ENCODE measurements around the gene TBC1D22B.
A peak's percentile ranks its signal among the peaks of the same experiment; 100 is the strongest.

The TBC1D22B gene

GRCh38 chr6:37308069-37308815 is 50.7 kb downstream of the TBC1D22B start:
- Mint-ChIP-seq H3K9me3 (no peaks in the 10 kb centered on the region), H3K36me3 (ENCODE audit: low read depth) (peaks cover 17% of the 10 kb centered on the region), H3K27me3 (ENCODE audit: low read depth) (no peaks in the 10 kb centered on the region), H3K27ac (no peak overlapping the region), H3K4me1 (ENCODE audit: low read depth) (peaks cover 13% of the 10 kb centered on the region), H3K4me3 (no peak overlapping the region)
- no peak for DNase-seq (ENCODE audit: low spot score)

- Mint-ChIP-seq H3K4me1 (ENCODE audit: low read depth) (peaks cover 6% of the 10 kb centered on the region), H3K4me3 (no peak overlapping the region), H3K27ac (no peak overlapping the region), H3K36me3 (ENCODE audit: low read depth) (peaks cover 11% of the 10 kb centered on the region), H3K9me3 (no peaks in the 10 kb centered on the region), H3K27me3 (ENCODE audit: low read depth) (no peaks in the 10 kb centered on the region)
- DNase-seq (ENCODE audit: low spot score) = no peak
These were observed 51.5 kb downstream of the TBC1D22B start for GRCh38 chr6:37309046-37309445.

- H3K9me3 Mint-ChIP-seq = no peaks in the 10 kb centered on the region
- peaks cover 9% of the 10 kb centered on the region for H3K36me3 Mint-ChIP-seq (ENCODE audit: low read depth)
- no peak overlapping the region for H3K27ac Mint-ChIP-seq
- no peaks in the 10 kb centered on the region for H3K27me3 Mint-ChIP-seq (ENCODE audit: low read depth)
- no peak overlapping the region for H3K4me3 Mint-ChIP-seq
- no peak for DNase-seq (ENCODE audit: low spot score)
- peaks cover 5% of the 10 kb centered on the region for H3K4me1 Mint-ChIP-seq (ENCODE audit: low read depth)
These were observed 52.1 kb downstream of the TBC1D22B start for GRCh38 chr6:37309692-37310091.

GRCh38 chr6:37310966-37311365 is 53.4 kb downstream of the TBC1D22B start:
- Mint-ChIP-seq H3K27me3 (ENCODE audit: low read depth) (no peaks in the 10 kb centered on the region), H3K9me3 (no peaks in the 10 kb centered on the region), H3K4me1 (ENCODE audit: low read depth) (peaks cover 7% of the 10 kb centered on the region), H3K36me3 (ENCODE audit: low read depth) (peaks cover 10% of the 10 kb centered on the region), H3K4me3 (no peak overlapping the region), H3K27ac (no peak overlapping the region)
- no peak for DNase-seq (ENCODE audit: low spot score)

GRCh38 chr6:37311741-37312473 is 54.3 kb downstream of the TBC1D22B start:
- H3K27ac Mint-ChIP-seq = peak overlapping the region; percentile 50
- H3K4me1 Mint-ChIP-seq (ENCODE audit: low read depth) = peaks cover 7% of the 10 kb centered on the region
- H3K4me3 Mint-ChIP-seq = no peak overlapping the region
- H3K27me3 Mint-ChIP-seq (ENCODE audit: low read depth) = no peaks in the 10 kb centered on the region
- H3K9me3 Mint-ChIP-seq = no peaks in the 10 kb centered on the region
- H3K36me3 Mint-ChIP-seq (ENCODE audit: low read depth) = peaks cover 10% of the 10 kb centered on the region
- no peak for DNase-seq (ENCODE audit: low spot score)

- no peak for DNase-seq (ENCODE audit: low spot score)
- H3K4me3 Mint-ChIP-seq = no peak overlapping the region
- H3K27ac Mint-ChIP-seq = no peak overlapping the region
- no peaks in the 10 kb centered on the region for H3K27me3 Mint-ChIP-seq (ENCODE audit: low read depth)
- peaks cover 7% of the 10 kb centered on the region for H3K4me1 Mint-ChIP-seq (ENCODE audit: low read depth)
- H3K36me3 Mint-ChIP-seq (ENCODE audit: low read depth) = peaks cover 10% of the 10 kb centered on the region
- no peaks in the 10 kb centered on the region for H3K9me3 Mint-ChIP-seq
These were observed 56.3 kb downstream of the TBC1D22B start for GRCh38 chr6:37313723-37314486.

- peaks cover 7% of the 10 kb centered on the region for H3K4me1 Mint-ChIP-seq (ENCODE audit: low read depth)
- peaks cover 10% of the 10 kb centered on the region for H3K36me3 Mint-ChIP-seq (ENCODE audit: low read depth)
- no peaks in the 10 kb centered on the region for H3K27me3 Mint-ChIP-seq (ENCODE audit: low read depth)
- peak; percentile 29 for DNase-seq (ENCODE audit: low spot score)
- no peak overlapping the region for H3K27ac Mint-ChIP-seq
- no peak overlapping the region for H3K4me3 Mint-ChIP-seq
- H3K9me3 Mint-ChIP-seq = no peaks in the 10 kb centered on the region
These were observed 57.0 kb downstream of the TBC1D22B start for GRCh38 chr6:37314487-37315156.

GRCh38 chr6:37315157-37315515 is 57.6 kb downstream of the TBC1D22B start:
- H3K27me3 Mint-ChIP-seq (ENCODE audit: low read depth) = no peaks in the 10 kb centered on the region
- peaks cover 13% of the 10 kb centered on the region for H3K36me3 Mint-ChIP-seq (ENCODE audit: low read depth)
- no peak overlapping the region for H3K4me3 Mint-ChIP-seq
- H3K9me3 Mint-ChIP-seq = no peaks in the 10 kb centered on the region
- H3K27ac Mint-ChIP-seq = no peak overlapping the region
- peaks cover 8% of the 10 kb centered on the region for H3K4me1 Mint-ChIP-seq (ENCODE audit: low read depth)
- DNase-seq (ENCODE audit: low spot score) = no peak

- Mint-ChIP-seq H3K27me3 (ENCODE audit: low read depth) (no peaks in the 10 kb centered on the region), H3K4me1 (ENCODE audit: low read depth) (peaks cover 7% of the 10 kb centered on the region)
- no peak for DNase-seq (ENCODE audit: low spot score)
These were observed 58.5 kb downstream of the TBC1D22B start for GRCh38 chr6:37316071-37316470.

GRCh38 chr6:37317312-37318038 is 59.9 kb downstream of the TBC1D22B start:
- Mint-ChIP-seq H3K4me1 (ENCODE audit: low read depth) (peaks cover 4% of the 10 kb centered on the region), H3K9me3 (no peaks in the 10 kb centered on the region), H3K36me3 (ENCODE audit: low read depth) (peaks cover 16% of the 10 kb centered on the region), H3K4me3 (no peak overlapping the region), H3K27ac (no peak overlapping the region), H3K27me3 (ENCODE audit: low read depth) (no peaks in the 10 kb centered on the region)
- DNase-seq (ENCODE audit: low spot score) = no peak

More at GRCh38 chr6:37316071-37316470, 58.5 kb downstream of the TBC1D22B start:
- Mint-ChIP-seq H3K9me3 (no peaks in the 10 kb centered on the region), H3K27ac (no peak overlapping the region), H3K4me3 (no peak overlapping the region), H3K36me3 (ENCODE audit: low read depth) (peaks cover 13% of the 10 kb centered on the region)

- Mint-ChIP-seq H3K27me3 (ENCODE audit: low read depth) (no peaks in the 10 kb centered on the region), H3K9me3 (no peaks in the 10 kb centered on the region), H3K4me3 (no peak overlapping the region), H3K27ac (no peak overlapping the region), H3K36me3 (ENCODE audit: low read depth) (peaks cover 14% of the 10 kb centered on the region), H3K4me1 (ENCODE audit: low read depth) (peaks cover 4% of the 10 kb centered on the region)
- DNase-seq (ENCODE audit: low spot score) = no peak
These were observed 61.6 kb downstream of the TBC1D22B start for GRCh38 chr6:37319156-37319555.

GRCh38 chr6:37319856-37320480 is 62.4 kb downstream of the TBC1D22B start:
- H3K27ac Mint-ChIP-seq = no peak overlapping the region
- peaks cover 9% of the 10 kb centered on the region for H3K36me3 Mint-ChIP-seq (ENCODE audit: low read depth)
- no peak for DNase-seq (ENCODE audit: low spot score)
- H3K27me3 Mint-ChIP-seq (ENCODE audit: low read depth) = no peaks in the 10 kb centered on the region
- no peaks in the 10 kb centered on the region for H3K9me3 Mint-ChIP-seq
- H3K4me1 Mint-ChIP-seq (ENCODE audit: low read depth) = peaks cover 2% of the 10 kb centered on the region
- H3K4me3 Mint-ChIP-seq = no peak overlapping the region

- Mint-ChIP-seq H3K27me3 (ENCODE audit: low read depth) (no peaks in the 10 kb centered on the region), H3K9me3 (no peaks in the 10 kb centered on the region), H3K27ac (no peak overlapping the region), H3K4me3 (no peak overlapping the region), H3K4me1 (ENCODE audit: low read depth) (peaks cover 2% of the 10 kb centered on the region), H3K36me3 (ENCODE audit: low read depth) (peaks cover 9% of the 10 kb centered on the region)
- DNase-seq (ENCODE audit: low spot score) = no peak
These were observed 63.1 kb downstream of the TBC1D22B start for GRCh38 chr6:37320646-37321045.
